Fibroblast of mammary gland (primary cell): ENCODE results near the gene RAMP1.
A peak's percentile ranks its signal among the peaks of the same experiment; 100 is the strongest.

Experiments used
- DNase-seq: peaks from one replicate; pipeline ENCODE4 v3.0.0-alpha.2; 2010; ENCODE audit warnings: low read depth
- H3K4me3 ChIP-seq: 2 replicates; pipeline ENCODE4 v1.5.1; 2011; ENCODE audit warnings: low read depth, mild to moderate bottlenecking, low read length, moderate library complexity; ENCODE audit not compliant: control insufficient read depth
- CTCF ChIP-seq: conservative IDR thresholded peaks from 2 replicates; pipeline ENCODE4 v1.5.1; 2011; ENCODE audit warnings: low read depth, low read length, inconsistent platforms; ENCODE audit not compliant: control insufficient read depth, insufficient read depth

RAMP1 gene

GRCh38 chr2:237876532-237876931 is 17.1 kb downstream of the RAMP1 start:
- H3K4me3 ChIP-seq = no peak overlapping the region
- DNase-seq = no peak
- no peak for TF ChIP-seq CTCF

- H3K4me3 ChIP-seq = no peak overlapping the region
- no peak for DNase-seq
- TF ChIP-seq CTCF = no peak
Measured at GRCh38 chr2:237876951-237877491, 17.6 kb downstream of the RAMP1 start.

GRCh38 chr2:237877576-237878307 is 18.3 kb downstream of the RAMP1 start:
- no peak for DNase-seq
- no peak for TF ChIP-seq CTCF
- H3K4me3 ChIP-seq = no peak overlapping the region

GRCh38 chr2:237878321-237879057 is 19.1 kb downstream of the RAMP1 start:
- DNase-seq = no peak

GRCh38 chr2:237879058-237879430 is 19.6 kb downstream of the RAMP1 start:
- peak; percentile 86 for DNase-seq
- H3K4me3 ChIP-seq = no peak overlapping the region

More at GRCh38 chr2:237878321-237879057, 19.1 kb downstream of the RAMP1 start:
- TF ChIP-seq CTCF = no peak
- H3K4me3 ChIP-seq = no peak overlapping the region

More at GRCh38 chr2:237879058-237879430, 19.6 kb downstream of the RAMP1 start:
- no peak for TF ChIP-seq CTCF
